A673 (cell line): ENCODE measurements around the gene CD19.

Experiments used
- CTCF ChIP-seq: fragments of 300-800, 200-600 bp; sonication (generic); conservative IDR thresholded peaks from 2 replicates; pipeline ENCODE4 v1.5.1; 2017; ENCODE audit warnings: low read depth, mild to moderate bottlenecking, antibody characterized with exemption, low read length, moderate library complexity, mixed read lengths
- EZH2 ChIP-seq: fragments of 200-600 bp; sonication (generic); IDR thresholded peaks from 2 replicates; pipeline ENCODE4 v1.6.1; 2017; ENCODE audit warnings: borderline replicate concordance, low read depth, mild to moderate bottlenecking, mixed read lengths, antibody characterized with exemption, low read length; ENCODE audit not compliant: poor library complexity, severe bottlenecking

- TF ChIP-seq CTCF: no peak
- TF ChIP-seq EZH2: no peak
Measured at GRCh38 chr16:28958216-28958615, 26.4 kb downstream of the CD19 start.
